ENCODE measurements around the gene SEC14L6.
A peak's percentile ranks its signal among the peaks of the same experiment; 100 is the strongest.
"Not testable (repeated sequence)": the region's sequence is repeated elsewhere in the genome, so short reads cannot be mapped to it uniquely, and the experiment has no call there.

SEC14L6 gene

GRCh38 chr22:30546616-30547015 is at the start of gene SEC14L6:
SEC14L6 (minus strand) TSS chr22:30546741; CDS start chr22:30546682, 59 bp downstream.
- no peak for DNase-seq

GRCh38 chr22:30596199-30596598 is 49.7 kb upstream of the SEC14L6 start:
- DNase-seq: no peak

GRCh38 chr22:30592360-30592713 is 45.8 kb upstream of the SEC14L6 start:
- DNase-seq: not testable (repeated sequence)

GRCh38 chr22:30591588-30592359 is 45.2 kb upstream of the SEC14L6 start, which contains the start of gene PES1:
PES1 (minus strand) TSS chr22:30591910; CDS start chr22:30591833, 77 bp downstream.
- DNase-seq: peak; percentile 99

GRCh38 chr22:30591191-30591587 is 44.6 kb upstream of the SEC14L6 start:
- DNase-seq: no peak

GRCh38 chr22:30586414-30586813 is 39.9 kb upstream of the SEC14L6 start:
- no peak for DNase-seq

- DNase-seq: no peak
These were observed 37.9 kb upstream of the SEC14L6 start for GRCh38 chr22:30584441-30584840.

GRCh38 chr22:30582788-30583545 is 36.4 kb upstream of the SEC14L6 start:
- no peak for DNase-seq

- DNase-seq: no peak
These were observed 35.5 kb upstream of the SEC14L6 start for GRCh38 chr22:30582051-30582450.

GRCh38 chr22:30580896-30581295 is 34.4 kb upstream of the SEC14L6 start:
- DNase-seq: no peak

- no peak for DNase-seq
These were observed 31.9 kb upstream of the SEC14L6 start for GRCh38 chr22:30578481-30578880.

- no peak for DNase-seq
These were observed 29.3 kb upstream of the SEC14L6 start for GRCh38 chr22:30575859-30576258.

GRCh38 chr22:30574997-30575671 is 28.6 kb upstream of the SEC14L6 start:
- DNase-seq: no peak

- no peak for DNase-seq
These were observed 27.8 kb upstream of the SEC14L6 start, which contains the start of gene GAL3ST1 for GRCh38 chr22:30574095-30574981. GAL3ST1 (minus strand) TSS chr22:30574665; CDS start chr22:30557392, 17,273 bp downstream.

GRCh38 chr22:30573594-30574094 is 27.1 kb upstream of the SEC14L6 start:
- DNase-seq: no peak

- DNase-seq: no peak
These were observed 26.5 kb upstream of the SEC14L6 start for GRCh38 chr22:30572840-30573593.

- DNase-seq: no peak
These were observed 25.7 kb upstream of the SEC14L6 start for GRCh38 chr22:30572210-30572609.

- no peak for DNase-seq
These were observed 23.2 kb upstream of the SEC14L6 start for GRCh38 chr22:30569674-30570202.

GRCh38 chr22:30568137-30568805 is 21.7 kb upstream of the SEC14L6 start:
- no peak for DNase-seq

GRCh38 chr22:30567277-30567676 is 20.7 kb upstream of the SEC14L6 start:
- not testable (repeated sequence) for DNase-seq

GRCh38 chr22:30566125-30566524 is 19.6 kb upstream of the SEC14L6 start:
- no peak for DNase-seq

Data from RPMI8226 (cell line).